GM21786 (cell line): Measurements from ENCODE around the gene ZBTB1.
"Not testable (repeated sequence)": the region's sequence is repeated elsewhere in the genome, so short reads cannot be mapped to it uniquely, and the experiment has no call there.

Source experiments
- ATAC-seq: cut with Tn5 transposase; IDR thresholded peaks from one replicate; pipeline ENCODE4 v1.9.1; 2021; ENCODE audit not compliant: unreplicated experiment

The ZBTB1 gene

GRCh38 chr14:64522591-64523355 is 18.2 kb downstream of the ZBTB1 start:
- no peak for ATAC-seq

- ATAC-seq, result no peak
Measured at GRCh38 chr14:64525354-64525753, 20.8 kb downstream of the ZBTB1 start.

GRCh38 chr14:64531567-64531966 is 27.0 kb downstream of the ZBTB1 start:
- no peak for ATAC-seq

- no peak for ATAC-seq
Measured at GRCh38 chr14:64536488-64537245, 32.1 kb downstream of the ZBTB1 start.

- ATAC-seq, result peak; percentile 96
Measured at GRCh38 chr14:64540208-64541202, 35.9 kb downstream of the ZBTB1 start, which contains the start of gene HSPA2. HSPA2 (plus strand) TSS chr14:64540741; CDS start chr14:64540850, 109 bp downstream.

- ATAC-seq, result no peak
Measured at GRCh38 chr14:64541261-64541971, 36.8 kb downstream of the ZBTB1 start.

- no peak for ATAC-seq
Measured at GRCh38 chr14:64541972-64542835, 37.6 kb downstream of the ZBTB1 start.

GRCh38 chr14:64542836-64543201 is 38.2 kb downstream of the ZBTB1 start:
- ATAC-seq, result no peak

- no peak for ATAC-seq
Measured at GRCh38 chr14:64544607-64545312, 40.2 kb downstream of the ZBTB1 start.

GRCh38 chr14:64549016-64549415 is 44.4 kb downstream of the ZBTB1 start:
- no peak for ATAC-seq

GRCh38 chr14:64549791-64550620 is 45.4 kb downstream of the ZBTB1 start, which contains the start of gene PPP1R36:
PPP1R36 (plus strand) TSS chr14:64549961; CDS start chr14:64549998, 37 bp downstream.
- no peak for ATAC-seq

GRCh38 chr14:64550621-64551333 is 46.2 kb downstream of the ZBTB1 start:
- ATAC-seq, result no peak

- no peak for ATAC-seq
Measured at GRCh38 chr14:64554556-64554955, 50.0 kb downstream of the ZBTB1 start.

- ATAC-seq, result no peak
Measured at GRCh38 chr14:64556526-64556925, 52.0 kb downstream of the ZBTB1 start.

- ATAC-seq, result not testable (repeated sequence)
Measured at GRCh38 chr14:64558216-64558615, 53.6 kb downstream of the ZBTB1 start.

- ATAC-seq, result no peak
Measured at GRCh38 chr14:64561631-64562030, 57.1 kb downstream of the ZBTB1 start.

- ATAC-seq, result no peak
Measured at GRCh38 chr14:64562436-64562835, 57.9 kb downstream of the ZBTB1 start.
